ENCODE measurements around the gene AFF1. TPM values are rescaled to one million over a fixed set of nuclear protein-coding genes. Genes with fewer than 3 reads are reported as not detected.
A peak's percentile ranks its signal among the peaks of the same experiment; 100 is the strongest.

The AFF1 gene
- total RNA-seq, 3 donors from 2014 or later (not counting 1 experiment from before 2014, with no cell fraction given) = 87.9 to 93.4 (median 91.7) TPM

- intact Hi-C loops (cut with micrococcal nuclease) = no loop called here
- Histone ChIP-seq H3K9me3 (ENCODE audit: control insufficient read depth, insufficient read depth, low read length) (no peaks in the 10 kb centered on the region), H3K4me3 (ENCODE audit: low read length) (no peak overlapping the region), H3K36me3 (ENCODE audit: control insufficient read depth, insufficient read depth, low read length) (peaks cover 17% of the 10 kb centered on the region), H3K27ac (ENCODE audit: low read length) (no peak overlapping the region), H3K4me1 (ENCODE audit: control insufficient read depth, insufficient read depth, low read length) (peaks cover 9% of the 10 kb centered on the region), H3K27me3 (ENCODE audit: control insufficient read depth, insufficient read depth, low read length) (no peaks in the 10 kb centered on the region)
- DNase-seq (no peak), ATAC-seq (no peak)
- TF ChIP-seq, protein P1, sequence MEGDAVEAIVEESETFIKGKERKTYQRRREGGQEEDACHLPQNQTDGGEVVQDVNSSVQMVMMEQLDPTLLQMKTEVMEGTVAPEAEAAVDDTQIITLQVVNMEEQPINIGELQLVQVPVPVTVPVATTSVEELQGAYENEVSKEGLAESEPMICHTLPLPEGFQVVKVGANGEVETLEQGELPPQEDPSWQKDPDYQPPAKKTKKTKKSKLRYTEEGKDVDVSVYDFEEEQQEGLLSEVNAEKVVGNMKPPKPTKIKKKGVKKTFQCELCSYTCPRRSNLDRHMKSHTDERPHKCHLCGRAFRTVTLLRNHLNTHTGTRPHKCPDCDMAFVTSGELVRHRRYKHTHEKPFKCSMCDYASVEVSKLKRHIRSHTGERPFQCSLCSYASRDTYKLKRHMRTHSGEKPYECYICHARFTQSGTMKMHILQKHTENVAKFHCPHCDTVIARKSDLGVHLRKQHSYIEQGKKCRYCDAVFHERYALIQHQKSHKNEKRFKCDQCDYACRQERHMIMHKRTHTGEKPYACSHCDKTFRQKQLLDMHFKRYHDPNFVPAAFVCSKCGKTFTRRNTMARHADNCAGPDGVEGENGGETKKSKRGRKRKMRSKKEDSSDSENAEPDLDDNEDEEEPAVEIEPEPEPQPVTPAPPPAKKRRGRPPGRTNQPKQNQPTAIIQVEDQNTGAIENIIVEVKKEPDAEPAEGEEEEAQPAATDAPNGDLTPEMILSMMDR (IDR thresholded peaks at IDR 0.05) = no peak
- WGBS (ENCODE audit: insufficient coverage) = 79% methylated on average over 9 of the region's 9 CpGs
- no peak overlapping the region for H3K27ac Mint-ChIP-seq
- peaks cover 44 to 48% of the 10 kb centered on the region in 2 donors for H3K4me1 Mint-ChIP-seq
- no peaks in the 10 kb centered on the region for H3K27me3 Mint-ChIP-seq (ENCODE audit: low read depth in 2 of 2)
- H3K4me3 Mint-ChIP-seq = no peak overlapping the region
- H3K9me3 Mint-ChIP-seq = no peaks in the 10 kb centered on the region
- H3K36me3 Mint-ChIP-seq = no peaks in the 10 kb centered on the region
Observed at GRCh38 chr4:87049508-87049907, 114.7 kb downstream of the AFF1 start.

- H3K9me3 ChIP-seq (ENCODE audit: control insufficient read depth, insufficient read depth, low read length) = no peaks in the 10 kb centered on the region
- Mint-ChIP-seq H3K36me3 (no peaks in the 10 kb centered on the region), H3K4me1 (peaks cover 52 to 57% of the 10 kb centered on the region in 2 donors), H3K27ac (peak overlapping the region in 1 of 2 donors; percentile 71), H3K4me3 (no peak overlapping the region), H3K27me3 (ENCODE audit: low read depth in 2 of 2) (no peaks in the 10 kb centered on the region), H3K9me3 (no peaks in the 10 kb centered on the region)
- H3K4me3 ChIP-seq (ENCODE audit: low read length) = no peak overlapping the region
- H3K27me3 ChIP-seq (ENCODE audit: control insufficient read depth, insufficient read depth, low read length) = no peaks in the 10 kb centered on the region
- H3K4me1 ChIP-seq (ENCODE audit: control insufficient read depth, insufficient read depth, low read length) = peaks cover 3% of the 10 kb centered on the region
- no peak for DNase-seq
- WGBS (ENCODE audit: insufficient coverage) = 93% methylated on average over 12 of the region's 12 CpGs
- intact Hi-C loops (cut with micrococcal nuclease) = no loop called here
- TF ChIP-seq, protein P1 (IDR thresholded peaks at IDR 0.05) = no peak
- ATAC-seq = no peak
- H3K36me3 ChIP-seq (ENCODE audit: control insufficient read depth, insufficient read depth, low read length) = peaks cover 17% of the 10 kb centered on the region
- H3K27ac ChIP-seq (ENCODE audit: low read length) = no peak overlapping the region
Observed at GRCh38 chr4:87050596-87050995, 115.8 kb downstream of the AFF1 start.

GRCh38 chr4:87051121-87051713, 116.4 kb downstream of the AFF1 start:
- DNase-seq (no peak), ATAC-seq (no peak)
- Histone ChIP-seq H3K4me1 (ENCODE audit: control insufficient read depth, insufficient read depth, low read length) (peaks cover 3% of the 10 kb centered on the region), H3K27me3 (ENCODE audit: control insufficient read depth, insufficient read depth, low read length) (no peaks in the 10 kb centered on the region), H3K9me3 (ENCODE audit: control insufficient read depth, insufficient read depth, low read length) (no peaks in the 10 kb centered on the region), H3K4me3 (ENCODE audit: low read length) (no peak overlapping the region), H3K36me3 (ENCODE audit: control insufficient read depth, insufficient read depth, low read length) (peaks cover 16% of the 10 kb centered on the region), H3K27ac (ENCODE audit: low read length) (no peak overlapping the region)
- 84% methylated on average over 9 of the region's 10 CpGs for WGBS (ENCODE audit: insufficient coverage)
- H3K27me3 Mint-ChIP-seq (ENCODE audit: low read depth in 2 of 2) = no peaks in the 10 kb centered on the region
- intact Hi-C loops (cut with micrococcal nuclease) = no loop called here
- no peaks in the 10 kb centered on the region for H3K9me3 Mint-ChIP-seq
- TF ChIP-seq, protein P1 (IDR thresholded peaks at IDR 0.05) = no peak
- peaks cover 53 to 62% of the 10 kb centered on the region in 2 donors for H3K4me1 Mint-ChIP-seq
- peak overlapping the region in 1 of 2 donors; percentile 71 for H3K27ac Mint-ChIP-seq
- H3K36me3 Mint-ChIP-seq = no peaks in the 10 kb centered on the region
- H3K4me3 Mint-ChIP-seq = no peak overlapping the region

DNA sequence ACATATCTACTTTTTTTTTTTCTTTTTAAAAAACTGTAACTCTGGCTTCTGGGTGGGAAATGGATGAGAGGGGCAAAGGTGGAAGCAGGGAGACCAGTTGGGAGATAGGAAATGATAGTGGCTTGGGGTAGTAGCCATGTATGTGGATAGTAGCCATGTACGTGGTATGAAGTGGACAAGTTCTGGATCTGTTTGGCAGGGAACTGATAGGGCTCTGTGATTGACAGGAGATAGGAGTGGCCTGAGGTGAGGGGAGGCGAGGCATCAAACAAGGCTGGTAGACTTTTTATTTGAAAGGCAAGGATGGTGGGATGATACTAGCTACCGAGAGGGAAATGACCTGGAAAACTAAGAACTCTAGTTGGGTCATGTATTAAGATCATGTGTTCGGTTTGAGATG, 117.8 kb downstream of the AFF1 start:
- no peaks in the 10 kb centered on the region for H3K27me3 Mint-ChIP-seq (ENCODE audit: low read depth in 2 of 2)
- no peak overlapping the region for H3K4me3 Mint-ChIP-seq
- TF ChIP-seq, protein P1 (IDR thresholded peaks at IDR 0.05) = no peak
- H3K27ac Mint-ChIP-seq = no peak overlapping the region
- intact Hi-C loops (cut with micrococcal nuclease) = no loop called here
- Histone ChIP-seq H3K4me1 (ENCODE audit: control insufficient read depth, insufficient read depth, low read length) (peaks cover 3% of the 10 kb centered on the region), H3K27me3 (ENCODE audit: control insufficient read depth, insufficient read depth, low read length) (no peaks in the 10 kb centered on the region), H3K9me3 (ENCODE audit: control insufficient read depth, insufficient read depth, low read length) (no peaks in the 10 kb centered on the region), H3K27ac (ENCODE audit: low read length) (no peak overlapping the region), H3K36me3 (ENCODE audit: control insufficient read depth, insufficient read depth, low read length) (peaks cover 2% of the 10 kb centered on the region), H3K4me3 (ENCODE audit: low read length) (no peak overlapping the region)
- no peaks in the 10 kb centered on the region for H3K36me3 Mint-ChIP-seq
- DNase-seq (no peak), ATAC-seq (no peak)
- 97% methylated on average over 4 of the region's 4 CpGs for WGBS (ENCODE audit: insufficient coverage)
- H3K4me1 Mint-ChIP-seq = peaks cover 65 to 73% of the 10 kb centered on the region in 2 donors
- H3K9me3 Mint-ChIP-seq = no peaks in the 10 kb centered on the region

Measured in natural killer cell (primary cell).